ENCODE results near the gene GNG14.

The GNG14 gene

GRCh38 chr19:12727745-12728433 lies 40.1 kb downstream of the GNG14 start:
- no peak for DNase-seq

GRCh38 chr19:12730064-12730463 lies 42.3 kb downstream of the GNG14 start:
- DNase-seq = no peak

- DNase-seq = no peak
These were observed 43.5 kb downstream of the GNG14 start for GRCh38 chr19:12731337-12731736.

- DNase-seq = no peak
These were observed 45.8 kb downstream of the GNG14 start for GRCh38 chr19:12733369-12734214.

- DNase-seq = peak; percentile 96
These were observed 49.4 kb downstream of the GNG14 start, which contains the start of gene GET3 for GRCh38 chr19:12736995-12737834. TSS of gene GET3 (plus strand) at chr19:12737497. CDS start at chr19:12737506, 9 bp downstream.

- no peak for DNase-seq
These were observed 50.1 kb downstream of the GNG14 start for GRCh38 chr19:12737835-12738351.

All from NCI-H187 treated with DMSO at 0.1 percent for 48 hours (cell line).